Measurements from ENCODE around the gene DDX10.

Gene DDX10

GRCh38 chr11:108877178-108877577 is 212.3 kb downstream of the DDX10 start:
- ATAC-seq: no peak

DNA sequence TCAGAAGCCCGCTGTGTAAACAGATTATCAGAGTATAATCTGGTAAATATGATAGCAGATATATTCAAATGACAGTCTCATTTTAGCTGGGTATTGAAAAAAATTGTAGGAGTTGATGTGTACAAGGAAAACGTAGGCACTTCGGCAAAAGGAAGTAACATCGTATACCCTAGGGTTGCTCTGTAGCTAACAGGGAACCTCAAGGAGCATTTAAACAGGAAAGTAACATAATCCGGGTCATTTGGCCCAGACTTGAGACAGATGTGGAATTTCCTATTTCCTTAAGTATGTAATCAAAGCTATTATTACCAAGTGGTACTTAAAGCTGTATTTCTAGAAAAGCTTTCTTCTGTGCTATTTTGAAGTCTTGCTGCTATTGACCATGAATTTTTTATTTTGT is 215.6 kb downstream of the DDX10 start:
- no peak for ATAC-seq

GRCh38 chr11:108881131-108881530 is 216.3 kb downstream of the DDX10 start:
- no peak for ATAC-seq

GRCh38 chr11:108882211-108882831 is 217.5 kb downstream of the DDX10 start:
- no peak for ATAC-seq

GRCh38 chr11:108886005-108886659 is 221.3 kb downstream of the DDX10 start:
- no peak for ATAC-seq

GRCh38 chr11:108886660-108887009 is 221.8 kb downstream of the DDX10 start:
- ATAC-seq: no peak

GRCh38 chr11:108887436-108888238 is 222.8 kb downstream of the DDX10 start:
- ATAC-seq: no peak

DNA sequence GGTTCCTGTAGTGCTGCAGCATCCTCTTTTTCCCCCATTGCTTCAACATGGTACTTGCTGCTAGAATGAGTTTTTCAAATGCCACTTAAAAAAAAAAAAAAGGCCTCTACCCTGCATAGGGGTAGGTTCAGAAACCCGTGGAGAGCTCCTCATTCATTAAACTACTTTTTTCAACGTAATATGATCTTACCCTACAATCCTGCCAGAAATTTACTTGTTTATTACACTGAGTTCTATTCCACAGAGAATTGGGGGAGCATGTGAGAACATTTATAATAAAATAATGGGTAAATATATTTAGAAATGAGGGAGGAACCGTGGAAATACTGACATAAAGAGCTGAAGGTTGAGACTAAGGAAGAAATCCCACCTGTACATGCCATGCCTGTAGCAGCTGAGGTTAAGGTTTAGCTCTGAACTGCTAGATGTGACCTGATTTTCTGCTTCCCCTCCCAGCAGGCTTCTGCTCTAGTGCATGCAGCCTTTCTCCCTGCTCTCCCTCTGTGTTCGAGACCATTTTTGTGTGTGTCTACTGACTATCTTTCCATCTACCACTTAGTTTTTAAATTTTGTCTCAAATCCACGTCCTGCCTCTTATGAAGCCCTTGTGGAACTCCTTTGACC is 225.7 kb downstream of the DDX10 start:
- ATAC-seq: no peak

GRCh38 chr11:108891143-108891542 is 226.3 kb downstream of the DDX10 start:
- ATAC-seq: no peak

GRCh38 chr11:108891909-108892511 is 227.1 kb downstream of the DDX10 start:
- no peak for ATAC-seq

DNA sequence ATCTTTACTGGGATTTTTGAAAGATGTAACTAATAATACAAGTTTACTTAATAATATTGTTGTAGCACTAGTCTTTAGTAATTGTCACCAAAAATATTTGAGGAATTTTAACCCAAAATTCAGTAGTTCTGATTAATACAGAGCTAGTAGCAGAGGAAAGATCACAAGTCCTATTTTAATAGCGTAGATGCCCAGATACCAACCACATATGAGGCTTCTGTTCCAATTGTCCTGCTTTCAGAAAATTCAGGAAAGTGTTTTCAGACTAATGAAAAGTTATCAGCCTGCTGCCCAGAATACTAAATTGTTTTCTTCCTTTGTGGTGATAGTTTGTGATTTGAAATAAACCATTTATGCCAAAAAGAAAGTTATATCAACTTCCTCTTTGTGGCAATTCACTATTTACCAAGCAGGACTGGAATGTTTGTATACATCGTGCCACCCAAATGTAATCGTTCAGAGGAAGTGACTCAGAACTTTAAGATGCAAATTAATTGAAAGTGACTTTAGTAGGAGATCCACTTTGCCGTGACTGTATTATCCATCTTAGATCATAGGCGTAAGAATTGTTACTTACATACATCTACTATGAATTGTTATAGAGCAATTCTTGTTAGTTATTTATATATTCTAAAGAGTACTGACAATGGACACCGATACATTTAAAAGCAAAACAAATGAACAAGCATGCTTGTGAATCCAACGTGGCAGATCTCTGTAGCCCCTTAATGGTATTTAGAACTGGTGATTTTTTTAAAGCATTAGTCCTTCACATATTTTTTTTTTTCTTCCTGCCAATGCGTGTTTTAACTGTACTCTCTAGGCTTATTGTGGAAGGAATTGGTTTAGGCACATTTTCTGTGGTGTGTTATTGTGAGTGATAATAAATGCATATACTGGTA is 231.0 kb downstream of the DDX10 start:
- ATAC-seq: no peak

GRCh38 chr11:108897071-108897481 is 232.2 kb downstream of the DDX10 start:
- ATAC-seq: no peak

DNA sequence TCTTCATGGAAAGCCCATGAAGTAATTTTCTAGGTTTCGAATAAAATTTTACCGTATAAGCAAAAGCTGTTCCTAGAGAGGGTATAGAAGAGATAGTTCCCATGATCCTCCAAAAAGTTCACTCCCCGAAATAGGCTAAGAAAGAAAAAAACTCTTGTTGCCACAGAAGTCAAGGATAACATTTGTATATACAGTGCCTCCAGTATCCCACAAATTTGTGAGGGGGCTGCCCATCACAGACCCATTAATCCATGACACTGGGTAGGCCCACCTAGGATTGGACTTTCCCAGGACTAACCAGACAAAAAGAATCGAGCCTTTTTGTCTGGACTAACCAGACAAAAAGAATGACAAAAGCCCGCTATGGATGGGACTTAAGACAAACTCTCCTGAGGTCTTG is 233.0 kb downstream of the DDX10 start:
- ATAC-seq: no peak

DNA sequence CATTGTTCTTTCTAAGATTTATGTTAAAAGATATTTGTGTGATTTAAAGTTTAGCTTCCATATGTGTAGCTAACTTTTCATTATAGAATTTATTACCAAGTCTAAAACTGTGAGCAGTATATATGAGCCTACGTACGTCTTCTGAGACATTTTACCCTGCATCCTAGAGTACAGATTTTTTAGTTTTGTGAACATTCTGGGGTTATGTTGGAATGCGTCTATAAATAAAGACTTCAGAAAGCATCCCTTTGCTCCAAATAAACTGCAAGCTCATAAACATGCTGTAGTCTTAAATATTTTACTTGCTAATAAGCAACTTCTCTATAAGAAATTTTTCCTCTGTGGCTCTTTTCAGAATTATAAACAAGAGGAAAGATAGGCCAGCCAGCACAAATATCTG is 236.5 kb downstream of the DDX10 start:
- no peak for ATAC-seq

DNA sequence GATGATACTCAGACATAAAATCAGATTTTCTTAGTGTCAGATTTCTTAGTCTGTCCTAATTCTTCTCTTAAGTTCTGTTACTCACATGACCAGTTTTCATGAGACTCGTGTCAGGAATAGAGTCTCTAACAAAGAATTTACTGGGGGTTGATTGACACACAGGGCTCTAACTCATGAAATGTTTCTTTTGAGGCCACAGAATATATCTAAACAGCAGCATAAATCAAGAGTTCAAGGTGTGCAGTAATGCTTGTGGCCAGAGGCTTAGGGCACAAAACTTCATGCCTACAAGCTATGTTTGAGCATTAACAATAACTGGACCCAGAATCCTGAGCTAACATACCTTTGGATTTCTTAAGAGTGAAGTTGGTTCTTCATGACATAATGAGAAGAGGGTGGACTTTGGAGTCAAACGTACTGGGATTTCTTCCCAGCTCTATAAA is 237.2 kb downstream of the DDX10 start:
- no peak for ATAC-seq

- ATAC-seq: no peak
These were observed 239.6 kb downstream of the DDX10 start for GRCh38 chr11:108904480-108904879.

GRCh38 chr11:108906329-108906728 is 241.5 kb downstream of the DDX10 start:
- ATAC-seq: no peak

- no peak for ATAC-seq
These were observed 242.0 kb downstream of the DDX10 start for GRCh38 chr11:108906826-108907225.

DNA sequence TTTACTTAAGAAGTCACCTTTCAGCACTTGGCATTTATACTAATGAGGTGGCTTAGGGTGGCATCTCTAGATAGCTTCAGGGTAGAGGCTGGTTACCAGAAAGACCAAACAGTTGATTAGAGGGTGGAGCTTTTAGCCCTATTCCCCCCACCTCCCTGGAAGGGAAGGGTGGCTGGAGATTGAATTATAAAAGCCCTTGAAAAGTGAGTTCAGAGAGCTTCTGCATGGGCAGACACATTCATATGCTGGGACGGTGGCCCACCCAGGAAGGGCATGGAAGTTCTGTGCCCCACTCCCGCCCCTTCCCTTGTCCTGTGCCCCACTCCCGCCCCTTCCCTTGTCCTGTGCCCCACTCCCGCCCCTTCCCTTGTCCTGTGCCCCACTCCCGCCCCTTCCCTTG is 244.2 kb downstream of the DDX10 start:
- ATAC-seq: no peak

- ATAC-seq: no peak
These were observed 245.1 kb downstream of the DDX10 start for GRCh38 chr11:108909921-108910320.

DNA sequence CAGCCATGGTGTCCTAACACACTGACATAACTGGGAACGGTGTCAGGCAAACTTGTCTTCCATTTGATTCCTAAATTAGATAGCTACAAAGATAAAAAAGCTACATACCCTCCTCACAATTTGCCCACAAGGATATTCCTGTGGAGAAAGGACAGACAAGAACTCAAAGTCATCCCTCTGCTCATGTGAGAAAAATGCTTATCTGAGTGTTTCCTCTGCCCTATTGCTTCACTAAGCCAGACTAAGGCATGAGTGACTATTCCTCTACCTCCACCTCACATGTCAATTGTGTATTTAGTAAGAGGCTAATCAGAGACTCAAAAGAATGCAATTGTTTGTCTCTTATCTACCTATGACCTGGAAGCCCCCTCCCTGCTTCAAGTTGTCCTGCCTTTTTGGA is 247.7 kb downstream of the DDX10 start:
- no peak for ATAC-seq

DNA sequence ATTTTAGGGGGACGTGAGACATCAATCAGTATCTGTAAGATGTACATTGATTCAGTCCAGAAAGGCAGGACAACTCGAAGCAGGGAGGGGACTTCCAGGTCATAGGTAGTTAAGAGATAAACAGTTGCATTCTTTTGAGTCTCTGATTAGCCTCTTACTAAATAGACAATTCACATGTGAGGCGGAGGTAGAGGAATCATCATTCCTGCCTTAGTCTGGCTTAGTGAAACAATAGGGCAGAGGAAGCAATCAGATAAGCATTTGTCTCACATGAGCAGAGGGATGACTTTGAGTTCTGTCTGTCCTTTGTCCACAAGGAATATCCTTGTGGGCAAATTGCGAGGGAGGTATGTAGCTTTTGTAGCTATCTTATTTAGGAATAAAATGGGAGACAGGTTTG is 248.3 kb downstream of the DDX10 start:
- ATAC-seq: no peak
